Measurements from ENCODE around the gene SH3TC2. TPM values are rescaled to one million over a fixed set of nuclear protein-coding genes. Genes with fewer than 3 reads are reported as not detected.

SH3TC2 gene
- total RNA-seq, 6 experiments from 2014 or later = 9.3 to 12.9 (median 10.7) TPM

DNA sequence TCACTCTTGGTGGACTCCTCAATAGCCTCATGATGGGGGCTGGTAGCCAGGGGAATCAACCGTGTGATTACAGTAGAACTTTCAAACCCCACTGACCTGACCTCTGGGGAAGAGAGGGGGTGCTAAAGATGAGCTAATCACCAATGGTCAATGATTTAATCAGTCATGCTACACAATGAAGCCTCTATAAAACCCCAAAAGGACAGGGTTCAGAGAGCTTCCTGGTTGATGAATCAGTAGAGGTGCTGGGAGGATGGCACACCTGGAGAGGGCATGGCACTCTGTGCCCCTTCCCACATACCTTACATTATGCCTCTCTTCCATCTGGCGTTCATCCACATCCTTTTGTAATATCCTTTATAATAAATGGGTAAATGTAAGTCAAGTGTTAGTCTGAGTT lies 8.9 kb upstream of the SH3TC2 start:
- Mint-ChIP-seq H3K9me3 (peaks cover 13% of the 10 kb centered on the region), H3K4me3 (no peak overlapping the region), H3K4me1 (ENCODE audit: low read depth) (peaks cover 41% of the 10 kb centered on the region), H3K27me3 (ENCODE audit: insufficient read depth) (no peaks in the 10 kb centered on the region), H3K36me3 (ENCODE audit: low read depth) (peaks cover 31% of the 10 kb centered on the region), H3K27ac (no peak overlapping the region)
- no peak for DNase-seq
- TF ChIP-seq, protein P1, sequence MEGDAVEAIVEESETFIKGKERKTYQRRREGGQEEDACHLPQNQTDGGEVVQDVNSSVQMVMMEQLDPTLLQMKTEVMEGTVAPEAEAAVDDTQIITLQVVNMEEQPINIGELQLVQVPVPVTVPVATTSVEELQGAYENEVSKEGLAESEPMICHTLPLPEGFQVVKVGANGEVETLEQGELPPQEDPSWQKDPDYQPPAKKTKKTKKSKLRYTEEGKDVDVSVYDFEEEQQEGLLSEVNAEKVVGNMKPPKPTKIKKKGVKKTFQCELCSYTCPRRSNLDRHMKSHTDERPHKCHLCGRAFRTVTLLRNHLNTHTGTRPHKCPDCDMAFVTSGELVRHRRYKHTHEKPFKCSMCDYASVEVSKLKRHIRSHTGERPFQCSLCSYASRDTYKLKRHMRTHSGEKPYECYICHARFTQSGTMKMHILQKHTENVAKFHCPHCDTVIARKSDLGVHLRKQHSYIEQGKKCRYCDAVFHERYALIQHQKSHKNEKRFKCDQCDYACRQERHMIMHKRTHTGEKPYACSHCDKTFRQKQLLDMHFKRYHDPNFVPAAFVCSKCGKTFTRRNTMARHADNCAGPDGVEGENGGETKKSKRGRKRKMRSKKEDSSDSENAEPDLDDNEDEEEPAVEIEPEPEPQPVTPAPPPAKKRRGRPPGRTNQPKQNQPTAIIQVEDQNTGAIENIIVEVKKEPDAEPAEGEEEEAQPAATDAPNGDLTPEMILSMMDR (IDR thresholded peaks at IDR 0.05) = no peak

DNA sequence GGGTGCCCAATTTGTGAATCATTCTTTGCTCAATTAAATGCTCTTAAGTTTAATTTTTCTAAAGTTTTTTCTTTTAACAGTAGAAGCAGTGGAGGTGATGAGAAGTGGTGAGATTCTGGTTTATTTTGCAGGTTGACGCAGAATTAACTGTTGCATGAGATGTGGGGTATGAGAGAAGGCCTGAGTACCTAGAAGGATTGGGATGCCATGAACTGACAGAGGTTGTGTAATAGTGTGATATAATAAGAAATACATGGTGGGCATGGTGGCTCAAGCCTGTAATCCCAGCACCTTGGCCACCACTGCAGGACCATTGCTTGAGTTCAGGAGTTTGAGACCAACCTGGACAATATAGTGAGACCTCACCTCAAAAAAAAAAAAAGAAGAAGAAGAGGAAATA lies 8.4 kb upstream of the SH3TC2 start:
- peaks cover 35% of the 10 kb centered on the region for H3K36me3 Mint-ChIP-seq (ENCODE audit: low read depth)
- no peak overlapping the region for H3K4me3 Mint-ChIP-seq
- H3K27me3 Mint-ChIP-seq (ENCODE audit: insufficient read depth) = no peaks in the 10 kb centered on the region
- H3K4me1 Mint-ChIP-seq (ENCODE audit: low read depth) = peaks cover 41% of the 10 kb centered on the region
- TF ChIP-seq, protein P1 (IDR thresholded peaks at IDR 0.05) = no peak
- peaks cover 12% of the 10 kb centered on the region for H3K9me3 Mint-ChIP-seq
- DNase-seq = no peak
- H3K27ac Mint-ChIP-seq = no peak overlapping the region

DNA sequence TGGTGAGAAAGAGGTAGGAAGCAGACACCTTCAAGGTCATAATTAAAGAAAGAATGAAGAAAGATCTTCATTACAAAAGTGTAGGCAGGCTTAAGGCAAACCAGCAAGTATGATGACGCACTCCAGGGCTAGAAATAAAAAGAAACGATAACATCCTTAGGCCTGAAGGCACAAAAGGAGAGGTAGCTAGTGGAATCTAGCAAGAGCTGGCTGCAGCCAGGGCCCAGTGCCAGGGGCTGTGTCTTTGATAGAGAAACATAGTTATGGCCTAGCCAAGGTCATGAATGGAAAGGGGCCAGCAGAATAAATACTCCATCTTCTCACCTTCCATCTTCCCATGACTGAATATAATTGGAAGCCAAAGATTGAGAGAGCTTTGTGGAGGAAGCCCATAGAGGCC lies 6.8 kb upstream of the SH3TC2 start:
- Mint-ChIP-seq H3K27ac (no peak overlapping the region; the same call in 1 of the 2 replicates), H3K4me1 (ENCODE audit: low read depth) (peaks cover 52% of the 10 kb centered on the region), H3K36me3 (ENCODE audit: low read depth) (peaks cover 37% of the 10 kb centered on the region), H3K4me3 (no peak overlapping the region), H3K27me3 (ENCODE audit: insufficient read depth) (no peaks in the 10 kb centered on the region), H3K9me3 (peaks cover 5% of the 10 kb centered on the region; the same call in 1 of the 2 replicates)
- DNase-seq = no peak
- TF ChIP-seq, protein P1 (IDR thresholded peaks at IDR 0.05) = no peak

DNA sequence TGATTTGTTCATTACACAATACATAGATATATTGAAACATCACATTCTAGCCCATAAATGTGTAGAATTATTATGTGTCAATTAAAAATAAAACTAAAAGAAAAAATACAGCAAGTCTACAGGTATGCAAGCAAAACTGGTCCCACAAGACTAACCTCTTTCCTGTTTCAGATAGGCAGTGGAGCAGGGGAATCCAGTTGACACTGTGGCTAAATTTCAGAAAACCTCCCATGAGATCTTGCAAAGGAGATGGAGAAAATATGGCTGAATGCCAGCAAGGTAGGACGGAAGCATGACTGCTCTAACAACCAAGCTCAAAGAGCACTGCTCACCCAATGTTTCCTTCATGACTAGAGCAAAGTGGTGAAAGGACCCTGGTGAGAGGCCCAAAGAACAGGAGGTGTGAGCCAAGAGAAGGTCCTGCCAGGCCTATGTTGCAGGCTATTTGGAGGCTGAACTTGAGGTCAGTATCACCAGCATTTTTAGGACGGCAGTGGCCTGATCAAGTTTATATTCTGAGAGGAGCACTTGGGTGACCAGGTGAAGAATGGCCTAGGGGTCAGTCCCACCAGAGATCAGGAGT lies 1.1 kb upstream of the SH3TC2 start:
- H3K4me3 Mint-ChIP-seq = peak overlapping the region; percentile 84
- H3K4me1 Mint-ChIP-seq (ENCODE audit: low read depth) = peaks cover 65% of the 10 kb centered on the region
- H3K9me3 Mint-ChIP-seq = peaks cover 5% of the 10 kb centered on the region; the same call in 1 of the 2 replicates
- DNase-seq = no peak
- H3K27me3 Mint-ChIP-seq (ENCODE audit: insufficient read depth) = no peaks in the 10 kb centered on the region
- peak overlapping the region; percentile 98; the same call in 1 of the 2 replicates for H3K27ac Mint-ChIP-seq
- TF ChIP-seq, protein P1 (IDR thresholded peaks at IDR 0.05) = no peak
- H3K36me3 Mint-ChIP-seq (ENCODE audit: low read depth) = peaks cover 34% of the 10 kb centered on the region

DNA sequence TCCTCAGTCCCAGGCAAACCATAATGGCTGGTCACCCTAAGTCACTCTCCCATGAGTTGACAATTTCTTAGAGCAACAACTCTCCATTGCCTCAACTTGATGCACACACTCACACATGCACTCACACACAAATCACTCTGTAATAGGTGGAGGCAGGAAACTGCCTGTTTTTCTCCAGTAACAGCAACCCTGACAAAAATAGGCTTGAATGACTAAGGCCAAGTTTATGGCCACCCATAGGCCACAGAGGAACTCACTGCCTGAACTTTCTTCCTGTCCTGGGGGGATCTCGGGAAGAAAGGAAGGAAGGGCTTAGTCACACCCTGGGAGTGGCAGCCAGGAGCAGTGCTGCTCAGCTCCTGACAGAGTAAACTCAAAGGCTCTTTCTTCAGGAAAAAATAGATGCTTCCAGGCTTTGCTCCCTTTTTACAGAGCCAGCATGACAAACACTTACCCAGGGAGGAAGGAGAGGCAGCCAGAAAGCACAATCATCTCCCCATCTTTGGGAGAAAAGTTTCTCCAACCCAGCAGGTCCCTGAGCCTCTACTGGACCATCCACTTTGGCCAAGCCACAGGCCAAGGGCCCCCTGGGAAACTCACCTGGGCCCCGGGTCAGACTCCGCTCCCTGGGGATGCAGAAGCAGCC lies 368 bp downstream of the SH3TC2 start:
- TF ChIP-seq, protein P1 (IDR thresholded peaks at IDR 0.05) = no peak
- peak; percentile 97 for DNase-seq
- peaks cover 8% of the 10 kb centered on the region; the same call in 1 of the 2 replicates for H3K9me3 Mint-ChIP-seq
- peaks cover 1% of the 10 kb centered on the region; the same call in 1 of the 2 replicates for H3K27me3 Mint-ChIP-seq (ENCODE audit: insufficient read depth)
- H3K36me3 Mint-ChIP-seq (ENCODE audit: low read depth) = peaks cover 43% of the 10 kb centered on the region
- H3K4me1 Mint-ChIP-seq (ENCODE audit: low read depth) = peaks cover 72% of the 10 kb centered on the region
- peak overlapping the region; percentile 98 for H3K27ac Mint-ChIP-seq
- peak overlapping the region; percentile 84 for H3K4me3 Mint-ChIP-seq

Data from HFFc6 (cell line).